Measurements from ENCODE around the gene TAF4.
A peak's percentile ranks its signal among the peaks of the same experiment; 100 is the strongest.

Gene TAF4

GRCh38 chr20:62008643-62009183 lies 57.0 kb downstream of the TAF4 start:
- Mint-ChIP-seq H3K4me3 (no peak overlapping the region), H3K27me3 (no peaks in the 10 kb centered on the region), H3K9me3 (no peaks in the 10 kb centered on the region), H3K36me3 (peaks cover 19% of the 10 kb centered on the region), H3K4me1 (peaks cover 7% of the 10 kb centered on the region), H3K27ac (no peak overlapping the region)
- DNase-seq = no peak
- CTCF ChIA-PET = no interaction called here

GRCh38 chr20:62007127-62007647 lies 58.5 kb downstream of the TAF4 start:
- no peak for DNase-seq
- Mint-ChIP-seq H3K36me3 (peaks cover 23% of the 10 kb centered on the region), H3K4me1 (peaks cover 7% of the 10 kb centered on the region), H3K27ac (no peak overlapping the region), H3K9me3 (no peaks in the 10 kb centered on the region), H3K4me3 (no peak overlapping the region), H3K27me3 (no peaks in the 10 kb centered on the region)
- CTCF ChIA-PET = no interaction called here

DNA sequence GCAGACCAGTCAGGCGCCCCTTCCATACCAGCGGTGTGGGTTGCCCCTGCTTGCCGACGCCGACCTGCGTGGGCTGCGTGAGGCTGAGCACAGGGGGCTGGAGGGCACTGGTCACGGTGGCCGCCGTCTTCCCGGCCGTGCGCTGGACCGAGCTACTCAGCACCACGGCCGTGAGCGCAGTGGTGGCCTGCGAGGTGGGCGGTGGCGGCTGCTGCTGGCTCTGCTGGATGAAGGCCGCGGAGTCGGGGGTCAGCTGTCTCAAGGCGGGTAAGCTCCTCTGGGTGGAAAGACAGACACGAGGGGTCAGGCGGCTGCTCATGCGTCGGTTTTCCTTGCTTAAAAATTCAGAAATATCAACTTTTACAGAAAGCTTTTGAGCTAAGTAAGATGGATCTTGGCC lies 59.2 kb downstream of the TAF4 start:
- H3K27me3 Mint-ChIP-seq = no peaks in the 10 kb centered on the region
- no peak overlapping the region for H3K27ac Mint-ChIP-seq
- H3K4me1 Mint-ChIP-seq = peaks cover 7% of the 10 kb centered on the region
- peaks cover 27% of the 10 kb centered on the region for H3K36me3 Mint-ChIP-seq
- CTCF ChIA-PET = no interaction called here
- H3K9me3 Mint-ChIP-seq = no peaks in the 10 kb centered on the region
- no peak overlapping the region for H3K4me3 Mint-ChIP-seq
- DNase-seq = no peak

DNA sequence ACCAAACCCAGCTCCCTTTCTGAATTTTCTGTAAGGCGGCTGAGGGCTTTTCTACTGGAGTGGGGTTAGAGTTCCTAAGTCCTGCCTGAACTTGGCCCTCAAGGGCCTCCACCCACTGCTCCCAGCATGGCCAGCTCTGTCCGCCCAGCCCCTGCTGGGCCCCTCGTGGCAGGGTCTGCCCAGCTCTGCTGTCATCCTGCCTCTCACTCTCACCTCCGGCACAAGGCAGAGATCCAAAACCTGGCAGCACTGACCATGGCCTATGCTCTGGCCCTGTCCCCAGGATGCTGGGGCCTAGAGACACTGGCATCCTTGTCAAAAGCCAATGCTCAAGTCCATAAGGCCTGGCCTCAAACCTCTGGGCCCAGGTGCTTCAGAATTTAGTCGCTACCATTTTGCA lies 61.1 kb downstream of the TAF4 start:
- peaks cover 36% of the 10 kb centered on the region for H3K36me3 Mint-ChIP-seq
- DNase-seq = no peak
- H3K9me3 Mint-ChIP-seq = no peaks in the 10 kb centered on the region
- no peaks in the 10 kb centered on the region for H3K27me3 Mint-ChIP-seq
- CTCF ChIA-PET = interaction anchor here (0.7 kb wide), 1 partner anchor 130 kb away, joined by 3 read pairs; no protein-coding TSS in a partner anchor
- H3K27ac Mint-ChIP-seq = no peak overlapping the region
- H3K4me1 Mint-ChIP-seq = no peaks in the 10 kb centered on the region
- H3K4me3 Mint-ChIP-seq = no peak overlapping the region

GRCh38 chr20:62003567-62004405 lies 61.9 kb downstream of the TAF4 start:
- Mint-ChIP-seq H3K4me1 (no peaks in the 10 kb centered on the region), H3K4me3 (no peak overlapping the region), H3K36me3 (peaks cover 38% of the 10 kb centered on the region), H3K9me3 (no peaks in the 10 kb centered on the region), H3K27me3 (no peaks in the 10 kb centered on the region), H3K27ac (no peak overlapping the region)
- CTCF ChIA-PET = interaction anchor here (0.7 kb wide), 1 partner anchor 131 kb away, joined by 3 read pairs; no protein-coding TSS in a partner anchor
- no peak for DNase-seq

GRCh38 chr20:62002882-62003480 lies 62.7 kb downstream of the TAF4 start:
- Mint-ChIP-seq H3K36me3 (peaks cover 35% of the 10 kb centered on the region), H3K4me3 (no peak overlapping the region), H3K9me3 (no peaks in the 10 kb centered on the region), H3K27me3 (no peaks in the 10 kb centered on the region), H3K4me1 (no peaks in the 10 kb centered on the region), H3K27ac (no peak overlapping the region)
- CTCF ChIA-PET = no interaction called here
- DNase-seq = no peak

- CTCF ChIA-PET = no interaction called here
- Mint-ChIP-seq H3K27me3 (no peaks in the 10 kb centered on the region), H3K9me3 (no peaks in the 10 kb centered on the region), H3K4me3 (no peak overlapping the region), H3K36me3 (peaks cover 39% of the 10 kb centered on the region), H3K27ac (no peak overlapping the region), H3K4me1 (no peaks in the 10 kb centered on the region)
- DNase-seq = no peak
These were observed 64.4 kb downstream of the TAF4 start for GRCh38 chr20:62001178-62001715.

- CTCF ChIA-PET = no interaction called here
- H3K27ac Mint-ChIP-seq = peak overlapping the region; percentile 26
- no peak for DNase-seq
- no peak overlapping the region for H3K4me3 Mint-ChIP-seq
- no peaks in the 10 kb centered on the region for H3K4me1 Mint-ChIP-seq
- peaks cover 55% of the 10 kb centered on the region for H3K36me3 Mint-ChIP-seq
- H3K9me3 Mint-ChIP-seq = no peaks in the 10 kb centered on the region
- no peaks in the 10 kb centered on the region for H3K27me3 Mint-ChIP-seq
These were observed 67.1 kb downstream of the TAF4 start for GRCh38 chr20:61998343-61999121.

GRCh38 chr20:61997891-61998290 lies 67.8 kb downstream of the TAF4 start:
- peaks cover 59% of the 10 kb centered on the region for H3K36me3 Mint-ChIP-seq
- no peaks in the 10 kb centered on the region for H3K4me1 Mint-ChIP-seq
- H3K4me3 Mint-ChIP-seq = no peak overlapping the region
- DNase-seq = no peak
- H3K9me3 Mint-ChIP-seq = peaks cover 2% of the 10 kb centered on the region
- CTCF ChIA-PET = no interaction called here
- H3K27me3 Mint-ChIP-seq = no peaks in the 10 kb centered on the region
- no peak overlapping the region for H3K27ac Mint-ChIP-seq

DNA sequence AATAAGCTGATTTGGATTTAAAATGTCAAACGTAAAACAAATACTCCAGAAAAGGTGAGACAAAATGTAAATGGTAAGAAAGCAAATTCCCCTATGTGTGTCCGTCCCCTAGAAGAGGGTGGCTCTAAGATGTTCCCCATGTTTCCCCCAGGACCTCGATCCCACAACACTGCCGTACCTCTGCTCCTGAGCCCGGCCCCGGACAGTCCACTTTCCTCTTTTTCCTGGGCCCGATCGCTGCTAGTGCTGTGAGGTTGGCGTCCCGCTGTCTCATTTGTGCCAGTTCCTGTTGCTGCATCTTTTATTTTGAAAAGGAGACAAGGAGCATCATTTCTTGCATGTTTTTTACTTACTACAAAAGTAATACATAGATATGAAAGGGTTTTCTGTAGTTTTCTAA lies 68.3 kb downstream of the TAF4 start:
- peaks cover 64% of the 10 kb centered on the region for H3K36me3 Mint-ChIP-seq
- no peak overlapping the region for H3K27ac Mint-ChIP-seq

DNA sequence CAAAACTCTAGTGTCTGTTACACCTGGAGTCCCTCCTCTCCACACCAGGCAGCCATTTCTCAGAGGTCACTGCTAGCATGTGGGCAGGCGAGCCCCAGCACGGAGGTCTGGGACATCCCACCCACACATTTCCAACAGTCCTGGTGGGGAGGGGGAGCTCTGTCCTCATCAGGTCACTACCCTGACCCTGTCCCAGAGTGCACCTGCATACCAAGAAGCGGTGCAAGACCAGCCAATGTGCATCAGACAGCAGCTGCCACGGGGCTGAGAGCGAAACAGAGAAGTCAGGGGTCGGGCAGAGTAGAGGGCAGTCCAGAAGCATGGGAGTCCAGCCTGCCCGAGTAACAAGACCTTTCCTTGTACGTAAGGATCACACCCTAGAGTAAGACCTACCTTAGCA lies 71.1 kb downstream of the TAF4 start:
- Mint-ChIP-seq H3K36me3 (peaks cover 76% of the 10 kb centered on the region), H3K9me3 (peaks cover 19% of the 10 kb centered on the region), H3K4me3 (no peak overlapping the region), H3K27ac (no peak overlapping the region), H3K27me3 (no peaks in the 10 kb centered on the region), H3K4me1 (no peaks in the 10 kb centered on the region)
- CTCF ChIA-PET = interaction anchor here (0.5 kb wide), 1 partner anchor 270 kb away, joined by 3 read pairs; no protein-coding TSS in a partner anchor
- DNase-seq = no peak

More for the DNA sequence above, 68.3 kb downstream of the TAF4 start:
- H3K4me3 Mint-ChIP-seq = no peak overlapping the region
- H3K4me1 Mint-ChIP-seq = no peaks in the 10 kb centered on the region
- H3K9me3 Mint-ChIP-seq = peaks cover 6% of the 10 kb centered on the region
- DNase-seq = no peak
- no peaks in the 10 kb centered on the region for H3K27me3 Mint-ChIP-seq
- CTCF ChIA-PET = no interaction called here

DNA sequence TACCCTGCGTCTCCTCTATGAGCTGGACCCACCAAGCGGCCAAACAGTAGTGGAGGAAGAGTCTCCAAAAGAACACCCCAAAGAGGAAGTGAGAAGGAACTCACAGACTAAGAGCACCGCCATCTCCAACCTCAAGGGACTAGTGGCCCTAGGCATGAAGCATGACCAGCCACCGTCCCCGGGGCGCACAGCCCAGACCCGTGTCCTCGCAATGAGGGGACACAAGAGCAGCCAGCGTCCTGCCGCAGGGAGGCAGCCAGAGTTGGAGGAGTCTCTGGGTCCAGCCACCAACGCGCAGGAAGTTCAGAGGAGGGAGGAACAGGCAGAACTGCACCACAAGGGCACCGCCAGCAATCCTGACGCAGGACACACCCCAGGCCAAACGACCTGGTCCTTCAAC lies 72.6 kb downstream of the TAF4 start:
- DNase-seq = no peak
- H3K9me3 Mint-ChIP-seq = peaks cover 25% of the 10 kb centered on the region
- H3K27me3 Mint-ChIP-seq = no peaks in the 10 kb centered on the region
- peaks cover 84% of the 10 kb centered on the region for H3K36me3 Mint-ChIP-seq
- H3K4me3 Mint-ChIP-seq = no peak overlapping the region
- no peaks in the 10 kb centered on the region for H3K4me1 Mint-ChIP-seq
- CTCF ChIA-PET = no interaction called here
- H3K27ac Mint-ChIP-seq = no peak overlapping the region

GRCh38 chr20:61991476-61991875 lies 74.2 kb downstream of the TAF4 start:
- Mint-ChIP-seq H3K36me3 (peaks cover 90% of the 10 kb centered on the region), H3K9me3 (peaks cover 39% of the 10 kb centered on the region), H3K4me1 (no peaks in the 10 kb centered on the region), H3K4me3 (no peak overlapping the region), H3K27ac (no peak overlapping the region), H3K27me3 (no peaks in the 10 kb centered on the region)
- DNase-seq = no peak
- CTCF ChIA-PET = no interaction called here

- peaks cover 88% of the 10 kb centered on the region for H3K36me3 Mint-ChIP-seq
- H3K27ac Mint-ChIP-seq = no peak overlapping the region
- H3K9me3 Mint-ChIP-seq = peaks cover 40% of the 10 kb centered on the region
- H3K4me3 Mint-ChIP-seq = no peak overlapping the region
- CTCF ChIA-PET = no interaction called here
- no peaks in the 10 kb centered on the region for H3K4me1 Mint-ChIP-seq
- H3K27me3 Mint-ChIP-seq = no peaks in the 10 kb centered on the region
- DNase-seq = no peak
These were observed 75.2 kb downstream of the TAF4 start for GRCh38 chr20:61990484-61990883.
